Thymus (tissue), 11 donors: Measurements from ENCODE around the gene GOLGA7B. TPM values are rescaled to one million over a fixed set of nuclear protein-coding genes. Genes with fewer than 3 reads are reported as not detected.

ENCODE experiments used
- DNase-seq, 9 donors: peaks; one replicate each; pipeline ENCODE4 v3.0.0-alpha.2; 2013; ENCODE audit warnings: low spot score in 9 of 9, low read depth in 6 of 9, missing footprints in 1 of 9
- H3K27ac ChIP-seq, 2 donors: one replicate each; pipeline ENCODE4 v1.5.1; 2013; ENCODE audit warnings: control low read depth in 1 of 2, low read depth in 1 of 2, low read length in 1 of 2, mild to moderate bottlenecking in 1 of 2, moderate library complexity in 1 of 2
- H3K27me3 ChIP-seq, 2 donors: one replicate each; pipeline ENCODE4 v1.5.1; 2013; ENCODE audit warnings: low read length in 1 of 2; ENCODE audit not compliant: control insufficient read depth in 2 of 2, insufficient read depth in 1 of 2
- H3K36me3 ChIP-seq, 2 donors: one replicate each; pipeline ENCODE4 v1.5.1; 2013; ENCODE audit warnings: low read length in 1 of 2, mild to moderate bottlenecking in 1 of 2, moderate library complexity in 1 of 2; ENCODE audit not compliant: control insufficient read depth in 2 of 2, insufficient read depth in 2 of 2
- H3K4me1 ChIP-seq, 2 donors: one replicate each; pipeline ENCODE4 v1.5.1; 2013; ENCODE audit warnings: low read length in 2 of 2; ENCODE audit not compliant: control insufficient read depth in 2 of 2, insufficient read depth in 2 of 2
- H3K4me3 ChIP-seq, 2 donors: one replicate each; pipeline ENCODE4 v1.5.1; 2013; ENCODE audit warnings: low read length in 2 of 2, control low read depth in 1 of 2, mild to moderate bottlenecking in 1 of 2
- H3K9me3 ChIP-seq, 2 donors: one replicate each; pipeline ENCODE4 v1.5.1; 2013; ENCODE audit warnings: low read length in 1 of 2, mild to moderate bottlenecking in 1 of 2; ENCODE audit not compliant: control insufficient read depth in 2 of 2, insufficient read depth in 1 of 2
- WGBS: extraction: QIAGEN DNeasy Blood & Tissue Kit; methylation state at CpG from one replicate; pipeline ENCODE4 v1.1.7; 2013; 5-methylcytosine and 5-hydroxymethylcytosine counted together
- polyA plus RNA-seq: library from polyadenylated mRNA; stranded (reverse); fragments of 200-250 nt; gene quantifications from one replicate; pipeline ENCODE4 v1.2.3, GENCODE V29; 2013
- total RNA-seq: library from RNA; stranded (reverse); fragments of 120-200 nt; gene quantifications from one replicate; pipeline ENCODE4 v1.2.4, GENCODE V29; 2013
- donor health status: healthy.

GOLGA7B gene
- total and polyA plus RNA-seq, 2 donors = 0.52 to 0.96 TPM

DNA sequence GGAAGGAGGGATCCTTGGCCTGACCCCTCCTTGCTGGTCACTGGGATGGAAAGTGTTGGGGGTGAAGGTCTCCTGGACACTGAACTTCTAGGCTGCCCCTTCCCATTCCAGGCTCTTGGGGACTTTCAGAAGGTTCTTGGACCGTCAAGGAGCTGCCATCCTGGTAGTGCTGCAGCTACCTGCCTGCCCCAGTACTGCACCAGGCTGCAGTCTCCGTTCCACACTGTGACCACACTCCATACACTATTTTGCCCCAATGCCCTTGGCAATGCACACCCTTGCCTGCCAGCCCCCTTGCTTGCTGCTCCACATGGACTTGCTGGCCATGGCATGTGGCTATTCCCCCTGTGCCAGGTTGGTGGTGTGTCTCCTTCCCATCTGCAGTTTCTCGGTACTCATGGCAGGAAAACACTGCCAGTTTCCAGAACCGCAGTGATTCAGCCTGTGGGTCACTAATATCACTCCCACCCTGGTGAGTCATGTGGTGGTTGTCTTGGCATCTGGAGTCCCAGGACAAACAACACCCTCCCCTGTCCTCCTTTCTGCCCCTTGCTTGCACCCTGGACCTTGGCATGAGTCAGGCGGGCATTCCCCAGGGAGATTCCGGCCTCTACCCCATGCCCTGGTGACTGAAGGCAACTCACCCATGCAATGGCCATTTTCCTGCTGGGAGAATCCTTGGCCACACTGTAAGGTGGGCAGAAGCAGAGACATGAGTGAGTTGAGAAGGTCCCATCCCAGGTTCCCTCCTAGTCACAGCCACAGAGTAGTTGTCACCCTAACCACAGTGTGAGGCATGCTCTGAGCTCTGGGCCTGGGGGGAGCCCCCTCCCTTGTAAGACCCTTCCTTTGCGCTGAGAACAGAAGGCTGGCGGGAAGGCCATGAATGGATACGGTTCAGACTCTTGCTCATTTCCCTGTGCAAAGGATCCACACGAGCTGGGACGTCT, 32.8 kb downstream of the GOLGA7B start:
- WGBS = 86% methylated on average over 11 of the region's 11 CpGs
- H3K27me3 ChIP-seq = peaks cover 0 to 3% of the 10 kb centered on the region in 2 donors
- H3K4me3 ChIP-seq = no peak overlapping the region
- H3K4me1 ChIP-seq = no peaks in the 10 kb centered on the region
- no peaks in the 10 kb centered on the region for H3K36me3 ChIP-seq
- H3K27ac ChIP-seq = no peak overlapping the region
- no peaks in the 10 kb centered on the region for H3K9me3 ChIP-seq
- DNase-seq = no peak

DNA sequence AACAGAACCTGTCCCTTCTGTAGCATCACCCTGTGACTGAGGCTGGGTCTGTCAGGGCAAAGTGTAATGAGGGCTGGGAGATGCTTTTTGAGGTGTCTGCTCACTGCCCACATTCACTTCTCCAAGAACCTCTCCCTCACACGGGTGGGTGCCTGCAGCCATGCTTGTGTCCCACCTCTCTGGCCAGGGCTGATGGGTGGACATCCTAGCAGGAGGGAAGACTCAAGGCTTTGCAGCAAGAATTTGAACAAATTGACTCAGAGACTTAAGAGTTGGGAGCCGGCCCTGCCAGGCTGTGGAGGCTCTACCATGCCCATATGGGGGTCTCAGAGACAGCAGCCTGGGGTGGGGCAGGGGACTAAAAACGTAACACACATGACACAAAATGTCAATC, 33.4 kb downstream of the GOLGA7B start:
- no peaks in the 10 kb centered on the region for H3K4me1 ChIP-seq
- peaks cover 0 to 3% of the 10 kb centered on the region in 2 donors for H3K27me3 ChIP-seq
- no peak for DNase-seq
- no peak overlapping the region for H3K4me3 ChIP-seq
- no peaks in the 10 kb centered on the region for H3K36me3 ChIP-seq
- no peaks in the 10 kb centered on the region for H3K9me3 ChIP-seq
- H3K27ac ChIP-seq = no peak overlapping the region
- 64% methylated on average over 3 of the region's 3 CpGs for WGBS

DNA sequence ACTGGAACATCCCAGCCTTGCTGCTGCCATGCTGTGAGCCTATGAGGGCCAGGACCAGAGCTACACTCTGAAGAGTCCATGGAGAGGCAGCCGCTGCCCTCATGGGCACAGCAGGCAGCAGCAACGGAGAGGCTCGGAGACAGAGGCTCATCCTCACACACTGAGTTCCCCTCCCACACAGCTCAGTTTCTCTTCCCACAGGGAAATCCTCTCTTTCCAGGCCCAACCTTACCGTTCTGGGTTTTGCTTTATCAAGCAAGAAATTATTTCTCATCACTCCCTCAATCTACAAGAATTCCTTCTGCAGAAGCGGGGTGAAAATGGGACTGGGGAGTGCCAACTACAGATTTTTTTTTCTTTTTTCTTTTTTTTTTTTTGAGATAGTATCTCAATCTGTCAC, 36.6 kb downstream of the GOLGA7B start:
- no peaks in the 10 kb centered on the region for H3K9me3 ChIP-seq
- no peak overlapping the region for H3K27ac ChIP-seq
- H3K36me3 ChIP-seq = no peaks in the 10 kb centered on the region
- WGBS = 89% methylated on average over 5 of the region's 5 CpGs
- H3K4me3 ChIP-seq = no peak overlapping the region
- no peaks in the 10 kb centered on the region for H3K4me1 ChIP-seq
- H3K27me3 ChIP-seq = peaks cover 0 to 6% of the 10 kb centered on the region in 2 donors
- no peak for DNase-seq

DNA sequence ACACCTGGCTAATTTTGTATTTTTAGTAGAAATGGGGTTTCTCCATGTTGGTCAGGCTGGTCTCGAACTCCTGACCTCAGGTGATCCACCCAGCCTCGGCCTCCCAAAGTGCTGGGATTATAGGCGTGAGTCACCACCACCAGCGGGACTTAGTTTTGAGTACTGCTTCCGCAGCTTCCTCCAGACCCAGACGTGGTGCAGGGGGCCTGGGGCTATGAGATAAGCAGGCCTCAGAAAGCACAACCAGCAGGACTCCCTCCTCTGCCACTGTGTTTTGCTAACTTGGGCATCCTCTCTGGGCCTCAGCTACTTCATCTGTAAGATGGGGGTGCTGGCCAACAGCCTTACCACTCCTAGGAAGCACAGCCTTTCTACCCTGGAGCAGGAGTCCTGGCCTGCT, 37.8 kb downstream of the GOLGA7B start:
- DNase-seq = no peak
- Histone ChIP-seq H3K27ac (no peak overlapping the region), H3K9me3 (no peaks in the 10 kb centered on the region), H3K27me3 (peaks cover 0 to 11% of the 10 kb centered on the region in 2 donors), H3K4me1 (no peaks in the 10 kb centered on the region), H3K36me3 (no peaks in the 10 kb centered on the region), H3K4me3 (no peak overlapping the region)
- WGBS = 91% methylated on average over 6 of the region's 6 CpGs

DNA sequence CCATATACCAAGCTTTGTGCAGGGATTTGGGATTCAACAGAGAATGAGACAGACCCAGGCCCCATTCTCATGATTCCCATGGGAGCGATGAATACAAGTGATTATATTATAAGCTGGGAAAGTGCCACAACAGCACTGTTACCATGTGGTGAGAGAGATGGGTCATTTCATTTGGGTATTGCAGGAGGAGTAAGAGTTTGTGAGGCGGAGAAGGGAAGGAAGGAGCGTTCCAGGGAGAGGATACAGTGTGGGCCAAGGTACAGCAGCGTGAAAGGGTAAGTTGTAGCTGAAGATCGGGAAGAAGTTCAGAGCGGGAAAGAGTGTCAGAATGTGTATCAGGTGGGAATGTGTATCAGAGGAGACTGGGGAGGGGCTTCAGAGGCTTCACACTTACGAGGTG, 38.5 kb downstream of the GOLGA7B start:
- 94% methylated on average over 7 of the region's 7 CpGs for WGBS
- no peak overlapping the region for H3K27ac ChIP-seq

DNA sequence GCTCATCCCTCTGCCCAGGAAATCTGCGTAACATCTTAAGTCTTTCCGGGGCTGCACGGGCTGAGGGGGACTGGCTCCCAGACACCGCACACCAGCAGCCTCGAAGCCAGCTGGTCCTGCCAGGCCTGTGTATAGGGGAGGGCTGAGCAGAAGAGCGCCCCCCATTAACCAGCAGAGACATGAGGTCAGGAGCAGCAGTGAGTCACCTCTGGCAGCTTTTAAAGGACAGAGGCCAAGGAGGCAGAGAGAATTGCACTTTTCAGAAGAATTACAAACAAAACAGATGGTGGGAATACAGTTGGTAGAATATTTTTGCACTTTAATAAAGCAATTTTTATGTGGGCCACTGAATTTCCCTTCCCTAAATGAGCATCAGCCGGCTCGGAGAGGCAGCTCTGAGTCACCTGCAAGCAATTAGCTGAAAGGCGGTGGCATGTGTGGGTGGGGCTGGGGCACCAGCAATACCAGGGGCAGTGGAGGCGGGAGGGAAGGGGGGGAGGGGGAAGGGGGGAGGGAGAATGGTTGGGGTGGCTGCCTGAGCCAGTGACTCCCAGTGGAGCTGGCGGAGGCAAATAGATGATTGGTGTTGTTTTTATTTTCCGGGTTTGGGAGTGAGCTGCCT, 39.1 kb downstream of the GOLGA7B start:
- no peak overlapping the region for H3K27ac ChIP-seq

More for the DNA sequence above, 38.5 kb downstream of the GOLGA7B start:
- no peaks in the 10 kb centered on the region for H3K9me3 ChIP-seq
- H3K4me1 ChIP-seq = no peaks in the 10 kb centered on the region
- no peaks in the 10 kb centered on the region for H3K36me3 ChIP-seq
- no peak overlapping the region for H3K4me3 ChIP-seq
- peaks cover 0 to 11% of the 10 kb centered on the region in 2 donors for H3K27me3 ChIP-seq
- no peak for DNase-seq

DNA sequence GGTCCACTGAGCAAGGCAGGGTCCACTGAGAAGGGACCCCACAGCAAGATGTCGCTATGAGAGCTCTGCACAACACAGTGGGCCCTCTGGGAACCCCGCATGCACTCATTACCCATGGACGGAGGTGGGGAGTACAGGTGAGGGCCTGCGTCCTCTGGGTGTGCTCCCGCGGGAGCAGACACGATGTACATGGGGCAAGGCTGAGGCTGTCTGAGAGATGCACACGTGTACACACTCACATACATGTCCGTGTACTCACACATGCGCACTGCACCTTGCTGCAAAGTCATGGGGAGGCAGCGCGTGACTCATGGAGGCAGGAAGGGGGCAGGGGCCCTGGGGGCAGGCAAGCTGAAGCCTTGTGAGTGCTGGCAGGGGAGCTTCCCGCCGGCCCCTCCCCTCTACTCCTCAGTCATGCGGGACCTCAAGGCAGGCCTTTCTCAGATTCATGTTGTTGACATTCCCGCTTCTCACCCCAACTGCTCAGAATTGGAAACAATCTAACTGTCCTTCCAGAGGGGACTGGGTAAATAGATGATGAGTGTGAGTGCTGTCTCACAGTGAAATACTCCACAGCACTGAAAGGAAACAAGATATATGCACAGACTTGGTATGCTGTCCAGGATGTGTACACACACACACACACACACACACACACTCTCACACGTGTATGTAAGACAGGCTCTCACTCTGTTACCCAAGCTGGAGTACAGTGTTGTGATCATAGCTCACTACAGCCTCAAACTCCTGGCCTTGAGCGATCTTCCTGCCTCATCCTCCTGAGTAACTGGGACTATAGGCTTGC, 40.0 kb downstream of the GOLGA7B start:
- H3K27ac ChIP-seq = no peak overlapping the region
- H3K4me1 ChIP-seq = no peaks in the 10 kb centered on the region
- no peak for DNase-seq
- 69% methylated on average over 18 of the region's 18 CpGs for WGBS
- H3K9me3 ChIP-seq = no peaks in the 10 kb centered on the region
- no peak overlapping the region for H3K4me3 ChIP-seq
- H3K36me3 ChIP-seq = no peaks in the 10 kb centered on the region
- H3K27me3 ChIP-seq = peaks cover 0 to 11% of the 10 kb centered on the region in 2 donors

More for the DNA sequence above, 39.1 kb downstream of the GOLGA7B start:
- WGBS = 88% methylated on average over 12 of the region's 12 CpGs
- Histone ChIP-seq H3K9me3 (no peaks in the 10 kb centered on the region), H3K4me3 (no peak overlapping the region), H3K4me1 (no peaks in the 10 kb centered on the region), H3K27me3 (peaks cover 0 to 11% of the 10 kb centered on the region in 2 donors), H3K36me3 (no peaks in the 10 kb centered on the region)
- no peak for DNase-seq

DNA sequence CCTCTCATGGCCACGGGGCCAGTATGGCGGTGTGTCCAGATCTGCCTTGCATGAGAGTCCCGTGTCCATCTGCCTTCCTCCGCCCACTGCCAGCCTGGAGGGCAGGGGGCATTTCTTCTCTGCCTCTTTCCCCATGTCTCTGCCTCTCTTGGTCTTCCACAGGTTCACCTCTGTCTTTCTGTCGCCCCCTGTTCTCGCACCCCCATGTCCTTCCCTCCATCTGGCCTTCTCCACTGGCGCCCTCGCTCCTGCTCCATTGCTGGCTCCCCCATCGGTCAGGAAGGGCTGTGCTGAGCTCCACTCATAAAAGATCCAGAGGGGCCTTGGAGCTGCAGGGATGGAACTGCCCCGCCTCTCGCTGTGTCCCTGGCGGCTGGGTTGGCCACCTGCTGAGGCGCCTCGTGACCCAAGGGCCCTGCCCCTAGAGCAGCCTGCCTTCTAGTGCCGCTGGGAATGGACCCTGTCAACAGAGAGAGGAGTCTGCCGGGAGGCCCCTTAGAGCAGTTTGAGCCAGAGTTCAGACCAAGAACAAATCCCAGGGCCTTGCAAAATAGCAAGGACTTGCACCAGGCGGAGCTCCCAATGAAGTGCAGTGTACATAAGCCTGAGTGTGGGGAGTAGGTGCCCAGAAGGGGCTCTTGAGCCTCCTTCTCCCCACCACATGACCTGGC, 42.0 kb downstream of the GOLGA7B start:
- no peaks in the 10 kb centered on the region for H3K9me3 ChIP-seq
- DNase-seq = no peak
- no peaks in the 10 kb centered on the region for H3K4me1 ChIP-seq
- H3K27ac ChIP-seq = no peak overlapping the region
- H3K4me3 ChIP-seq = no peak overlapping the region
- WGBS = 94% methylated on average over 17 of the region's 17 CpGs
- H3K27me3 ChIP-seq = peaks cover 0 to 9% of the 10 kb centered on the region in 2 donors
- no peaks in the 10 kb centered on the region for H3K36me3 ChIP-seq
